ENCODE results near the gene TPPP.
"Not testable (repeated sequence)": the region's sequence is repeated elsewhere in the genome, so short reads cannot be mapped to it uniquely, and the experiment has no call there.

TPPP gene

GRCh38 chr5:692529-693041 is 567 bp downstream of the TPPP start:
- DNase-seq = not testable (repeated sequence)

- no peak for DNase-seq
These were observed 1.2 kb downstream of the TPPP start for GRCh38 chr5:691817-692528.

- not testable (repeated sequence) for DNase-seq
These were observed 2.1 kb downstream of the TPPP start for GRCh38 chr5:691049-691448.

GRCh38 chr5:690293-690692 is 2.9 kb downstream of the TPPP start:
- DNase-seq = not testable (repeated sequence)

GRCh38 chr5:688348-689010 is 4.7 kb downstream of the TPPP start:
- DNase-seq = not testable (repeated sequence)

GRCh38 chr5:686936-687335 is 6.2 kb downstream of the TPPP start:
- DNase-seq = not testable (repeated sequence)

- not testable (repeated sequence) for DNase-seq
These were observed 7.0 kb downstream of the TPPP start for GRCh38 chr5:686172-686523.

GRCh38 chr5:685262-686171 is 7.6 kb downstream of the TPPP start:
- no peak for DNase-seq

GRCh38 chr5:684751-685216 is 8.4 kb downstream of the TPPP start:
- no peak for DNase-seq

GRCh38 chr5:683551-684481 is 9.3 kb downstream of the TPPP start:
- no peak for DNase-seq

GRCh38 chr5:682651-683358 is 10.3 kb downstream of the TPPP start:
- DNase-seq = not testable (repeated sequence)

GRCh38 chr5:682216-682615 is 10.9 kb downstream of the TPPP start:
- not testable (repeated sequence) for DNase-seq

GRCh38 chr5:681317-682191 is 11.6 kb downstream of the TPPP start:
- not testable (repeated sequence) for DNase-seq

- not testable (repeated sequence) for DNase-seq
These were observed 12.3 kb downstream of the TPPP start for GRCh38 chr5:680836-681235.

GRCh38 chr5:680118-680795 is 12.9 kb downstream of the TPPP start:
- DNase-seq = not testable (repeated sequence)

- not testable (repeated sequence) for DNase-seq
These were observed 13.8 kb downstream of the TPPP start for GRCh38 chr5:679166-679895.

- not testable (repeated sequence) for DNase-seq
These were observed 14.6 kb downstream of the TPPP start for GRCh38 chr5:678521-678920.

- DNase-seq = no peak
These were observed 15.7 kb downstream of the TPPP start for GRCh38 chr5:677131-678101.

Measured in GF-D8 (cell line).